Tibial artery (tissue), 4 donors: Measurements from ENCODE around the gene SLC38A10.

Source experiments
- DNase-seq, 2 donors: peaks; one replicate each; pipeline ENCODE4 v3.0.0-alpha.2; 2019
- H3K27ac ChIP-seq, 2 donors: fragments of 200-600 bp; sonication (generic) in 1 of 2; 1 replicate in 1 of 2; 2 replicates in 1 of 2; pipeline ENCODE4 v1.5.1; 2018 to 2019; ENCODE audit warnings: mild to moderate bottlenecking in 1 of 2
- H3K27me3 ChIP-seq, 2 donors: fragments of 200-600 bp; sonication (generic) in 1 of 2; one replicate each; pipeline versions ENCODE4 v1.5.1 to v1.6.0; 2016 to 2019
- H3K36me3 ChIP-seq, 3 donors: fragments of 200-600 bp; sonication (generic) in 2 of 3; one replicate each; pipeline ENCODE4 v1.5.1; 2016 to 2019; ENCODE audit warnings: mild to moderate bottlenecking in 2 of 3
- H3K4me1 ChIP-seq, 4 donors: fragments of 200-600 bp; sonication (generic) in 2 of 4; 1 replicate in 3 of 4; 2 replicates in 1 of 4; pipeline ENCODE4 v1.5.1; 2016 to 2019
- H3K4me3 ChIP-seq, 2 donors: fragments of 200-600 bp; sonication (generic) in 1 of 2; 1 replicate in 1 of 2; 2 replicates in 1 of 2; pipeline ENCODE4 v1.5.1; 2018 to 2019; ENCODE audit warnings: mild to moderate bottlenecking in 2 of 2
- H3K9me3 ChIP-seq, 3 donors: fragments of 200-600 bp; sonication (generic) in 1 of 3; one replicate each; pipeline ENCODE4 v1.5.1; 2016 to 2019
- intact Hi-C: fragments of 100-400 bp; cut with DNase I; formaldehyde crosslinking; loops from one replicate; pipeline ENCODE4 v1.15.0; 2023; ENCODE audit warnings: low total_unique reads
- TF ChIP-seq, protein P1 (sequence below), 2 experiments: fragments of 200-600 bp in 1 of 2; fragments of 450-650 bp in 1 of 2; IDR thresholded peaks; one replicate each; pipeline ENCODE4 v1.5.1; 2017 to 2019; ENCODE audit warnings: antibody characterized with exemption in 2 of 2, mild to moderate bottlenecking in 1 of 2, moderate library complexity in 1 of 2

The SLC38A10 gene

DNA sequence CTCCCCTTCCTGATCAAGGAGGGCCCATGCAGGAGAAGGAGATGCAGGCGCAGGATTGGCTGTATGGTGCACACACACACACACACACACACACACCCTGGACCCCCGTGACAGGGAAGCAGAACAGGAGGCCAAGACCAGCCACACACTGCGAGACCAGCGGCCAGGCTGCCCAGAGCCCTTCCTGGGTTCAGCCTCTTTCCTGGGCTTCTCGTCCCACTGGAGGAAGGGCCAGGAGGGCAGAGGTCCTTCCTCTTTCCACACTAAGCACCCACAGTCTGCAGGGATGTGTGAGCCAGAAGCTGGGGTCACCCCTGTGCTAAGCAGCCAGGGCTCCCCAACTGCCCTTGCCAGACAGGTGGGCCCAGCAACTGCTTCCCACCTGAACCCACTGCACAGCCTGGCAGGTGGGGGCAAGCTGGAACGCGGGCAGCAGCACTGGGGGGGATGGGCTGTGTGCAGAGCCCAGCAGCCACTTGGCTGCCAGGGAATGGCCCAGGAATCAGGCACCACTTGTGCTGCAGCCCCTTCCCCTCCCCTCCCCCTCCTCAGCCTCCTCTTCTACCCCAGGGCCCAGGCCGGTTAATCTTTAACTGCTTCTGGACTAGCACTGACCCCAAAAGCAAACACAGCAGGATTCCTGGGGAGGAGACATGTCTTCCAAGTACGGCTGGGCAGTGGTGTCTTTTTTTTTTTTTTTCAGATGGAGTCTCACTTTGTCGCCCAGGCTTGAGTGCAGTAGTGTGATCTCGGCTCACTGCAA, 44.6 kb upstream of the SLC38A10 start:
- H3K4me3 ChIP-seq = no peak overlapping the region
- DNase-seq = no peak
- intact Hi-C loops = no loop called here
- peaks cover 0 to 26% of the 10 kb centered on the region in 2 donors for H3K27me3 ChIP-seq
- no peaks in the 10 kb centered on the region for H3K36me3 ChIP-seq
- H3K4me1 ChIP-seq = peaks cover 0 to 67% (median 44%) of the 10 kb centered on the region in 4 donors
- no peaks in the 10 kb centered on the region for H3K9me3 ChIP-seq
- no peak overlapping the region for H3K27ac ChIP-seq
- TF ChIP-seq, protein P1, sequence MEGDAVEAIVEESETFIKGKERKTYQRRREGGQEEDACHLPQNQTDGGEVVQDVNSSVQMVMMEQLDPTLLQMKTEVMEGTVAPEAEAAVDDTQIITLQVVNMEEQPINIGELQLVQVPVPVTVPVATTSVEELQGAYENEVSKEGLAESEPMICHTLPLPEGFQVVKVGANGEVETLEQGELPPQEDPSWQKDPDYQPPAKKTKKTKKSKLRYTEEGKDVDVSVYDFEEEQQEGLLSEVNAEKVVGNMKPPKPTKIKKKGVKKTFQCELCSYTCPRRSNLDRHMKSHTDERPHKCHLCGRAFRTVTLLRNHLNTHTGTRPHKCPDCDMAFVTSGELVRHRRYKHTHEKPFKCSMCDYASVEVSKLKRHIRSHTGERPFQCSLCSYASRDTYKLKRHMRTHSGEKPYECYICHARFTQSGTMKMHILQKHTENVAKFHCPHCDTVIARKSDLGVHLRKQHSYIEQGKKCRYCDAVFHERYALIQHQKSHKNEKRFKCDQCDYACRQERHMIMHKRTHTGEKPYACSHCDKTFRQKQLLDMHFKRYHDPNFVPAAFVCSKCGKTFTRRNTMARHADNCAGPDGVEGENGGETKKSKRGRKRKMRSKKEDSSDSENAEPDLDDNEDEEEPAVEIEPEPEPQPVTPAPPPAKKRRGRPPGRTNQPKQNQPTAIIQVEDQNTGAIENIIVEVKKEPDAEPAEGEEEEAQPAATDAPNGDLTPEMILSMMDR (IDR thresholded peaks at IDR 0.05) = no peak

DNA sequence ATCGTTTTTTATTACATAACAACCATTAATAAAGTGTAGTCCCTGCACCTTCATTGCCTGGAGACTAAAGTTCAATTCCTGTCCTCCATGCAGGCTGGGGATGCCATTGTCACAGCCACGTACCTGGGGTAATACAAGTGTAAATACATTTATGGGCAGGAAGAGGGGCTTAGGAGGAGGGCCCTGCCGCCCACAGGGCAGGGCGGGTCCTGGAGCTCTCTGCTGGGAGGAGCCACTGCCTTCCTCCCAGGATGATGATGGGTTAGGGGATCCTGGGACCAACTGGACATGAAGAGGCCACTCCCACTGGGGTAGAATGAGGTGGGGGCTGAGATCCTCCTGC, 44.1 kb upstream of the SLC38A10 start:
- intact Hi-C loops = no loop called here
- Histone ChIP-seq H3K9me3 (no peaks in the 10 kb centered on the region), H3K27me3 (peaks cover 0 to 31% of the 10 kb centered on the region in 2 donors), H3K4me1 (peaks cover 0 to 63% (median 42%) of the 10 kb centered on the region in 4 donors), H3K36me3 (no peaks in the 10 kb centered on the region), H3K27ac (no peak overlapping the region), H3K4me3 (no peak overlapping the region)
- TF ChIP-seq, protein P1 (IDR thresholded peaks at IDR 0.05) = no peak
- DNase-seq = no peak

DNA sequence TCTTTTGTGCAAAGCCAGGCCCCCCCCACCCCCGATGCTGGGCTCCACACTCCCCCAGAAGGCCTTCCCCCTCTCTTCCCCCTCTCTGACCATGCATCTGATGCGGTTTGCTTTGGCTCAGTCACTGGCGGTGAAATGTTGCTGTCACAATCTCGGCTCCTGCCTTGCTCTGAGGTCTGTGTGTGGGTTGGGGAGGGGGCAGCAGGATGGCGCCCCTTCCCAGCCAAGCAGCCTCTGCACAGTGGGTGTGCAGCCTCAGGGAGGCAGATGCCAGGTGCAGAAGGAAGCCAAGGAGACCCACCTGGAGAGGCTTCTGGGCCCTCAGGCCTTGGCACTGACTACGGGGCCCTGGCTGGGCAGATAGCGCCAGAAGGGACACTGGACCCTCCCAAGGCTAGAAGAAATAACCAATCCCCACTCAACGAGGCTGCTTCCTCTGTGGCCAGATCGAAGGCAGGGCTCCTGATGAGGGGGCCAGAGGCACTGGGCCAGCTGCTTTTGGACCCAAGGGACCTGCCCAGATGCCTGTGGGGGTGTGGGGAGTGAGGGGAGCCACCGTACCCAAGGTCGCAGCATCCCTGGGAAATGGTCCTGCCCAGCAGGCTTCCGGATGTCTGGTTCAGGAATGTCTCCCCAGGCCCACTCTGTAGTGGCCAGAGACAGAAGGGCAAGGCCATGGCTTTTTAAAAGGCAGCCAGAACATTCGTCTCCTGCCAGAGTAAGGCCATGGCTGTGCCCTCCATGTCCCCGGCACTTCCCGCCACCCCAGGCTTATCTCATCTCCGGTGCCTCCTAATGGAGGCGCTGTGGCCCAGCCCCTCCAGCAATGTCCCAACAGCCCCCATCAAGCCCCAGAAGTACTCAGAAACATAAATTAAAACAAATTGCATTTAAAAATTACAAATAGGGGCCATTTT, 43.4 kb upstream of the SLC38A10 start:
- Histone ChIP-seq H3K27me3 (peaks cover 0 to 35% of the 10 kb centered on the region in 2 donors), H3K9me3 (no peaks in the 10 kb centered on the region), H3K36me3 (no peaks in the 10 kb centered on the region), H3K27ac (no peak overlapping the region), H3K4me3 (no peak overlapping the region), H3K4me1 (peaks cover 0 to 63% (median 40%) of the 10 kb centered on the region in 4 donors)
- intact Hi-C loops = no loop called here
- TF ChIP-seq, protein P1 (IDR thresholded peaks at IDR 0.05) = no peak
- DNase-seq = no peak

DNA sequence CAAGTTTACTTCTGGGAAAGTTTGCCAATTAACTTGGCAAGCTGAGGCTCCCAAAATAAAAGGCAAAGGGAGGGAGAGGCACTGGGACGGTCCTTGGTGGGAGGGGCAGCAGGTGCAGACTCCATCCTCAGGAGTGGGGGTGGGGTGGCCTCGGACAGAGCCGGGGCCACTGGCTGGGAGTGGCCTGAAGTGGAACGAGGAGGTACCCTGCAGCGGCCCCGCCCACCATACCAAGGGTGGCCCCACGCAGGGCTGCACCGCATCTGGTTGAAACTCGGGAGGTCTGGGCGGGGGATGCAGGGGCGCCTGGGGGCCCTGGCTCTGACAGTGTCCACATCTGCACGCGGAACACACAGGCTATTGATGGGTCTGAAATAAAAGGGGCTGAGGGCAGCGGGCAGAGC, 42.4 kb upstream of the SLC38A10 start:
- Histone ChIP-seq H3K4me3 (no peak overlapping the region), H3K36me3 (no peaks in the 10 kb centered on the region), H3K27me3 (peaks cover 0 to 43% of the 10 kb centered on the region in 2 donors), H3K9me3 (no peaks in the 10 kb centered on the region), H3K27ac (no peak overlapping the region), H3K4me1 (peaks cover 0 to 53% (median 33%) of the 10 kb centered on the region in 4 donors)
- DNase-seq = no peak
- intact Hi-C loops = no loop called here
- TF ChIP-seq, protein P1 (IDR thresholded peaks at IDR 0.05) = no peak

DNA sequence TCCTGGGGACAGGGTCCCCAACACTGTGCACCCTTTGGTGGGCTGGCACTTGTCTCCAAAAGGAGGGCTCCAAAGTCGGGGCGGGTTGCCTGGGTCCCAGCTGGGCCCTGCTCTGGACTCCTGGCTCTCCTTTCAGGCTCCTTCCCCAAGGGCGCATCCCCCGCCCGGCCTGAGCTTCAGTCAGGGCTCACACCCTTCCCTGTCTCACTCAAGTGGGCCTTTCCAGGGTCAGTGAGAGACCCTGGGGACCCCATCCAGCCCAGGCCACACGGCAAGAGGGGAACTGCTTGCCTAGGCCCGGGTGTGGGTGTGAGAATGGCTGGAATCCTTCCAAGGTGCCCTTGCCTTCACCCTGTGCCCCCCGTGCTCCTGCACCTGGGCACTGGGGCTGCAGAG, 41.8 kb upstream of the SLC38A10 start:
- H3K27ac ChIP-seq = no peak overlapping the region
- H3K4me1 ChIP-seq = peaks cover 0 to 48% (median 30%) of the 10 kb centered on the region in 4 donors
- no peak for DNase-seq
- no peak overlapping the region for H3K4me3 ChIP-seq
- no peaks in the 10 kb centered on the region for H3K9me3 ChIP-seq
- intact Hi-C loops = no loop called here
- H3K27me3 ChIP-seq = peaks cover 0 to 46% of the 10 kb centered on the region in 2 donors
- TF ChIP-seq, protein P1 (IDR thresholded peaks at IDR 0.05) = no peak
- H3K36me3 ChIP-seq = no peaks in the 10 kb centered on the region
